NCI-H524 (cell line): ENCODE results near the gene CTBP2.
"Not testable (repeated sequence)": the region's sequence is repeated elsewhere in the genome, so short reads cannot be mapped to it uniquely, and the experiment has no call there.

ENCODE experiments used
- DNase-seq, 2 experiments: peaks; one replicate each; lab custom pipeline; 2025; lab: John Stamatoyannopoulos, UW

CTBP2 gene

DNA sequence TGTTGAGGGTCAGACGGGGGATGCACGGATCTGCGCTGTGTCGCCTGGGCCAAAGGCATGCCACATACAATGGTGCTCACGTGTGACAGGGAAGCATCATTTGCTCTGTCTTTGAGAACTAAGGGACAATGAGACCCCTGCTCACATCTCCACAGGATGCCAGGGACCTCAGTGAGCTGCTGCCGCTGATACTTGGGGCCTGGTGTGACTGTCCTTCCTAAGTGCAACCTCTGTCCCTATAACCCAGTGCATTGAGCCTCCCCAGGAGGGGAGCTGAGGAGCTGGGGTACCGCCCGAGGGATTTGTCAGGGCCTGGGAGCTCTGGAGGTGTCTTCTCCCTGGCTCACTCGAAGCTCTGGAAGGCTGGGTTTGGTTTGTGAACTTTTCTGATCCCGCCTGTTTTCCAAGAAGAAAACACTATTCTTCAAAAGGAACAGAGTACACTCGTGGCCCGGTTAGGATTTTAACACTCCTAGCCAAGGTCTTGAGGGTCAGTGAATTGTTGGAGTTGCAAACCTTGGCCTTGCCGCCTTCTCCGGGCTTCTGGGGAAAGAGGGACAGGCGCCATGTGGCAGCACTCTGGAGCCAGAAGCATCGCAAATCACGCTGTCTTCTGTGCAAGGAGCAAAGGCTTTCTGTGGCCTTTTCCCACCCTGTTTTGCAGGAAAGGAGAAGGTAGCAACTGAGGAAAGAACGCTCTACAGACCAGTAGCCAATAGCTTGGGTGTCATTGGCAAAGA, 26.2 kb upstream of the CTBP2 start:
- no peak for DNase-seq

DNA sequence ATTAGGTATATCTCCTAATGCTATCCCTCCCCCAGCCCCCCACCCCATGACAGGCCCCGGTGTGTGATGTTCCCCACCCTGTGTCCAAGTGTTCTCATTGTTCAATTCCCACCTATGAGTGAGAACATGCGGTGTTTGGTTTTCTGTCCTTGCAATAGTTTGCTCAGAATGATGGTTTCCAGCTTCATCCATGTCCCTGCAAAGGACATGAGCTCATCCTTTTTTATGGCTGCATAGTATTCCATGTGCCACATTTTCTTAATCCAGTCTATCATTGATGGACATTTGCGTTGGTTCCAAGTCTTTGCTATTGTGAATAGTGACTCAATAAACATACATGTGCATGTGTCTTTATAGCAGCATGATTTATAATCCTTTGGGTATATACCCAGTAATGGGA, 18.7 kb upstream of the CTBP2 start:
- not testable (repeated sequence) for DNase-seq

DNA sequence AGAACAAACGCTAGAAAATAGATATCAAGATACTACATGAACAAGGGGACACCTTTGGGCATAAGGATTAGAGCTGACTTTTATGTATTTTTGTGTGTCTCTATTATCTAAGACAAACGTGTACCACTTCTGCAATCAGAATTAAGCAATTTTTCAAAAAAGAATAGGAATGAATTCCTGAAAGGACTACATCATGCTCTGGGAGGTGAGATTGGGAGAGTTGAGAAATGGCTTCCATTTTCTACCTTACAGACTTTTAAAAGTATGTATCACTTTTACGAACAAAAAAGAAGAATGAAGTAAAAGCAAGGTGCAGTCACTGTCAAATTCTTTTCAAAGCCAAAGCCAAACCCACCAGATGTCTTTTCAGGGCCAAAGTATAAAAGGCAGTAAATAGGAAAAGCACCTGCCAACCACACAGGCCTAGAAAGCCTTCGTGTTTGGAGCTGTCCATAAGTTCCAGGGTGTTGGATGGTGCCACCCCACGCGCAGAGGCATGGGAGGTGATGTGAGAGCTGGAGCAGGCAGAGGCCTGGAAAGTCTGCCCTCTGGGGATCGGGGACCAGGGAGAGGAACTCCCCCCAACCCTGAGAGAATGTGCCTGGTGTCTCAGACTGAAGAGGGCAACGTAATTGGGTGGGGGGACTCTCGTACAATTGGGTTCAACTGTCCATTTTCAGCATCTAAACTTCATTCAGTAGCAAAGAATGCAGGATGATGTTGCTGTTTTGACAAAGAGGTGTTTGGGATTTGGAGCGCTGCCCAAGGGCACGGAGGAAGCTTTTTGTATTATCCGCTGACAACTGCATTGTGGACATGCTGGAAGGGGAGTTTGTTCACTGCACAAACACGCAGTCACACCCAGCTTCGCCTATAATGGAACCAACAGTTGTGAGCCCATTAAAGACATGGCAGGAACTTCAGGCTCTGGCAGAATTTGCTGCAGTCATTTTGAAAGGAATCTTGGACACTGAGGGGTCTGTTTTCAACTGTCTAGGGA, 17.6 kb upstream of the CTBP2 start:
- no peak for DNase-seq

DNA sequence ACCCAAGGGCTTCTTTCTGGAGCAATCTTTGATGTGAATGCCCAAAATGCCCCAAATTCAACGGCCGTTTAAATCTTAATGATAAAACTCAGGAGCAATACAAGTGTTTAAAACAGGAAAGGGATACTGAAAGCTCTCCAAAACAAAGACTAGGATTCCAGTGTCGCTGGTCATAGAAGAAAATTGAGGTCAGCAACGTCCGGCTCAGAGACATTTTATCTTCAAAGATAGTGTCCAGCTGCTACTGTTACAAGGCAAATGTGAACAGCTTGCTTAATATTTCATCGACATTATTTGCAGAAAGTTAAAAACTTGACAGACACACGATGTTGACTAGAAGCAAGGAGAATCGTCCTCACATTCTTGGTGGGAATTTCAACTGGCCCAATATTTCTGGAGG, 15.4 kb upstream of the CTBP2 start:
- DNase-seq = no peak

DNA sequence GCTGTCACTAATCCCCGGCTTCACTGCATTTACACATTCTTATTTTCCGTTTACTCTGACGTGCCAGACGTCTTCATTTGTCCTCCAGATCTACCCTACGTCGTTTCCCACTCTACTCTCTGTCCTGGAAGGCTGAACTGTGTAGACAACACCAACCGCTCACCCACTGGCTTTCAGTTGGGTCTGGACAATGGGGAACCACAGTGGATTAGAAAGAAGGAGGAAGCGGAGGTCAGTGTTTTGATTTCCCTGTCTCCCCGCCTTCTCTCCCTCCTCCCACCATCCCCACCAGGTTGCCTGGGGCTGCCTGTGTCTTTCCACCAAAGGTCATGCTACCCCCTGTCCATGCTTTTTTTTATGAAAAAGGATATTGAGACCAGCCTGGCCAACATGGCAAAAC, 14.0 kb upstream of the CTBP2 start:
- no peak for DNase-seq

DNA sequence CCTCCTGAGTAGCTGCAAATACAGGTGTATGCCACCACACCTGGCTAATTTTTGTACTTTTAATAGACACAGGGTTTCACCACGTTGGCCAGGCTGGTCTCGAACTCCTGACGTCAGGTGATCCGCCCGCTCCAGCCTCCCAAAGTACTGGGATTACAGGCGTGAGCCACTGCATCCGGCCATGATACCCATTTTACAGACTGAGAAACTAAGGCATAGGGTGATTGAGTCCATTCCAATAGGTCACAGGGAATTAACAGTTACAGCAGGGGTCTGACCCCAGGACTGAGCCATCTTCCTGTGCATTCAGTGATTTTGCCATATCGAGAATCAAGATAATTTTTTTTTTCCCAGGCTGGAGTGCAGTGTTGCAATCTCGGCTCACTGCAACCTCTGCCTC, 12.3 kb upstream of the CTBP2 start:
- no peak for DNase-seq

DNA sequence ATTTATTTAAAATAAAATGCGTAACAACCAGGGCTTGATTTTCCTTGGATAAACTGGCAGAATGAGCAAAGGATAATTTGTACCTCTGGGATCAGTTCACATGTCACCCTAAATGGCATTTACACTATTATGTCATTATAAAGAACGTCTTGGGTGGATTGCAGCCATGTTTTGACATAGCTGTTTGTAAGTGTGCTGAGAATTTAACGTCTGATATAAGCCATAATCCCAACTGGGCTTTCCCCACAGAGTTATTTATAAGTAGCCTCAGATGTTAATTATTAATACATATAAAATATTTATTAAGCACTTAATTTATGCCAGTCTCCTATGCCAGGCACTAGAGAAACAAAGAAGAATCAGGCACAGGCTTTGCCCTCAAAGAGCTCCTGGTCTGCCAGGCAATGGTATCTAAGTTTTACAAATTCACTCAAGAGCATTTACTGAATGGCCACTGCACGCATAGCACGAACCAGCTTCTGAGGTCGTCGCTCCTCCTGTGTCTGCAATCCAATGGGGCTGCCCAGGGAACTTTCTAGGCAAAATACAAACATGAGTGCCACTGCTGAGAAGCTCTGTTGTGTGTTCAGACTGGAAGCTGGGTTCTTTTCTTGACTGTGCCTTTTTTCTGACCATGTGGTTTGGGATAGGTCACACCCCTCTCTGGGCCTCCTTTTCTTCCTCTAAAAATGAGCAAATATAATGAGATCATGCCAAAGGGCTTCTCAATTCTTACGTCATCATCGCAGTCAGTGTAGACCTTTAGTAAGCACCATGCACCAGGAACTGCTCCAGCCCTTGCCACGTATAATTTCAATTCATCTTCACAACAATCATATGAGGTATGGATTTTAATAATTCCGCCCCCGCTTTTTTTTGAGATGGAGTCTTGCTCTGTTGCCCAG, 11.3 kb upstream of the CTBP2 start:
- no peak for DNase-seq

DNA sequence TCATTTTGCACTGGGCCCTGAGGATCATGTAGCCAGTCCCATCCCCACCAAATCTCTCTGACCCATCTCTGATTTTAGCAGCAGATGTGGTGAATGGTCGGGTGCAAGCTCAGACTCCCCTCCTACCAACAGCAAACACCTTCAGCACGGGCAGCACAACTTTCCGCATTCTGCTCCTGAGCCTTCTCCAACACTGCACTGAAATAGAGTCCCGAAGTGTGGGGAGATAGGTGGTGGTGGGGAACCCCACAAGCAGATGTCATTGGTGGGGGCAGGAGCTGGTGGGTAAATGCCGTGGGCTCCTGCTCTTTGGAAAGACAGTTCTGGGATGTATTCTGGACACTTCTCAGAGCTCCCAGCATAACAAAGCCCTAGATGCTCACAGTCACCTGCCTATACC, 9.6 kb upstream of the CTBP2 start:
- DNase-seq = no peak

DNA sequence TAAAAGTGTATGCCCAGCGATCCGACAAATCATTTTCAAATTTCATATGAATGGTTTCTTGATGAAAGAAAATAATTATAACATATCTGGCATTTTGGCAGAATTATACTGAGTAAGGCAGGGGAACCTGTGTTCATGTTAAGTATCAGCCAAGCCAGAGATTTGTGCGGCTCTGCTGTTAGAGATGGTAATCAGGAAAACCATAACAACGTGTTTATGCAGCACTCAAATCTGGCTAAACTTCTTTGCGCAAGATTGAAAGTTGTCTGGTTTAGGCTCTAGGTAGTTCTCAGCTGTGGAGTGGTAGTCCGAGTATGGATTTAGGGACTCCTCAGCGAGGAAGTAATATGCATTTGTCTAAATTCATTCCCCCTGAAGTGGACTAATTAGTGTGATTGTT, 8.9 kb upstream of the CTBP2 start:
- DNase-seq = no peak

DNA sequence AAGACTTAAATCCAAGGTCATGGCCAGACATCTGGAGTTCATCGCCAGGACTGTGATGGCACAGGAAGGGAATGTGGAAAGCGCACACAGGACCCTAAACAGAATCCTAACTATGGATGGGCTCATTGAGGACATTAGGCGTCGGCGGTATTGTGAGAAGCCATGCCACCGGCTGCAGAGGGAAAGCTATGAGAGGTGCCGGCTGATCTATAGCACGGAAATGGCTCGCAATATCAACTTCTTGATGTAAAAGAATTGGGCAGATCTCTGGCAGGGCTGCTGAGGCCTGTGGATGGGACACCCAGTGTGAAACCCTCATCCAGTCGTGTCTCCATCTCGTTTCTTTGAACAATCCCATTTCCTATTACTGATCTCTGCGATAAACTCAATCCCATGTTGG, 6.3 kb upstream of the CTBP2 start:
- DNase-seq = no peak

DNA sequence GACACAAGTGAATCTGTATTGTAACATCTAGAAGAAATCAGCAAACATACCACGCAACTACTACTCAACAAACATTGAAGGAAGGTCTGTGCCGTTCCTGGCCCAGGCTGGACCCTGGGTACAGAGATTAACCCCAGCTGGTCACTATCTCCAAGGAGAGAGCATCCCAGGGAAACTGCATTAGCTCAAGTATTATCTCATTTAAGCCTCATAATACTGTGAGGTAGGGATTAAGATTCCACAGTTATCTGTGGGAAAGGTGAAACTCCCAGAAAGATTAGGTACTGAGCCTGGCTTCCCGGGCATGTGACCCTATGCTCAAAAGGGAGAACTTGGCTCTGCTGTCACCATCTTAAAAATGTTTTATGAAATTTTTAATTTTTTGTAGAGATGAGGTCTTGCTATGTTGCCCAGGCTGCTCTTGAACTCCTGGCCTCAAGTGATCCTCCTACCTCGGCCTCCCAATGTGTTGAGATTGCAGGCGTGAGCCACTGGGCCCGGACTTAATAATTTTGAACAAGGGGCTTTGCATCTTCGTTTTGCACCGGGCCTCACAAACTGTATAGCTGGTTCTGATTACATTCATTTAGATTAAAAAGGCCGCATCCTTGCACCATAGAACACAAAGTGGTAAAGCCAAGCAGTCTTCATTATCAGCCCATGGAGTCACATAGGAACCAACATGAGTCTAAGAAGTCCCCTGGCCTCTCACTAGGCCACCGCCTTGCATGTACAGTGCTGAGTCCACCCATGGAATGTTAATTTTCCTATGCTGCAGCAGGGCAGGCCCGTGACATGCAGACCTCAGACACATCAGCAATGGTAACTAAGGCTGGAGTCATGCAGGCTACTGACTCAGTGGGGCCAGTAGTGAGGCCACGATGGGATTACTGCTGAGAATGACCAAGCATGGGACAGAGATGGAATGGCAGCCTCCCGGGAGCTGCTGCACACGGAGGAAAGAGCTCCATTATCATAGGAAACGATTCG, 5.5 kb upstream of the CTBP2 start:
- DNase-seq = no peak

DNA sequence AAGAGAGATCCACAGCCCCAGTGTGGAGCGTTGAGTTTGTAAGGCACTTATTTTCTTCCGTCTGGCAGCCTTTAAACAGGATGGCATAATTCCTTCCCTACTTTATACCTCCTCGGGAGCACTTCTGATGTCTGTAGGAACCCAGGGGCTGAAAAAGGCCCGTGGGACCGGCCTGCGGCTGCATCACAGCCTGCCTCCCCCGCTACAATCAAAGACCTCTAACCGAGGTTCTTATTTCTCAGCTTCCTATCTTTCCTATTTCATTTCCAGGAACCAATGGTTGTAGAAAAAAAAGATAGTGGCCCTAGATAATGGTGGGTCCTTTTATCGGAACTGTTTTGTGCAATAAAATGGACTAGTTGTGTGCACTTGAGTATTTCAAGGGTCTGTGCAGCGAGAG, 4.1 kb upstream of the CTBP2 start:
- no peak for DNase-seq

DNA sequence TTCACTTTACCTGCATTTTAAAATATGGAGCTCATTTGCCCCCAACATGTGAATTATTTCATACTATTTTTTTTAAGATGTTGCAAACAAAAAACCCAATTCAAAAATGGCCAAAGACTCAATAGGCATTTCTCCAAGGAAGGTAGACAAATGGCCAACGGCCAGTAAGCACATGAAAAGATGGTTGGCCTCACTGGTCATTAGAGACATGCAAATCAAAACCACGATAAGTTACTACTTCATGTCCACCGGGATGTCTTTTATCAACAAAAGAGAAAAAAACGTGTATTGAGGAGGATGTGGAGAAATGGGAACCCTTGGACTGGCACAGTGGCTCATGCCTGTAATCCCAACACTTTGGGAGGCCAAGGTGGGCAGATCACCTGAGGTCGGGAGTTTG, 3.4 kb upstream of the CTBP2 start:
- DNase-seq = no peak

DNA sequence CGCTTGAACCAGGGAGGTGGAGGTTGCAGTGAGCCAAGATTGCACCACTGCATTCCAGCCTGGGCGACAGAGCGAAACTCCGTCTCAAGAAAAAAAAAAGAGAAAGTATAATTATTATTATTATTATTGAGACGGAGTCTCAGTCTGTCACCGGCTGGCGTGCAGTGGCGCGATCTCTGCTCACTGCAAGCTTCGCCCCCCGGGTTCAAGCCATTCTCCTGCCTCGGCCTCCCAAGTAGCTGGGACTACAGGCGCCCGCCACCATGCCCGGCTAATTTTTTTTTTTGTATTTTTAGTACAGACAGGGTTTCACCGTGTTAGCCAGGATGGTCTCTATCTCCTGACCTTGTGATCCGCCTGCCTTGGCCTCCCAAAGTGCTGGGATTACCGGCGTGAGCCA, 2.9 kb upstream of the CTBP2 start:
- not testable (repeated sequence) for DNase-seq

DNA sequence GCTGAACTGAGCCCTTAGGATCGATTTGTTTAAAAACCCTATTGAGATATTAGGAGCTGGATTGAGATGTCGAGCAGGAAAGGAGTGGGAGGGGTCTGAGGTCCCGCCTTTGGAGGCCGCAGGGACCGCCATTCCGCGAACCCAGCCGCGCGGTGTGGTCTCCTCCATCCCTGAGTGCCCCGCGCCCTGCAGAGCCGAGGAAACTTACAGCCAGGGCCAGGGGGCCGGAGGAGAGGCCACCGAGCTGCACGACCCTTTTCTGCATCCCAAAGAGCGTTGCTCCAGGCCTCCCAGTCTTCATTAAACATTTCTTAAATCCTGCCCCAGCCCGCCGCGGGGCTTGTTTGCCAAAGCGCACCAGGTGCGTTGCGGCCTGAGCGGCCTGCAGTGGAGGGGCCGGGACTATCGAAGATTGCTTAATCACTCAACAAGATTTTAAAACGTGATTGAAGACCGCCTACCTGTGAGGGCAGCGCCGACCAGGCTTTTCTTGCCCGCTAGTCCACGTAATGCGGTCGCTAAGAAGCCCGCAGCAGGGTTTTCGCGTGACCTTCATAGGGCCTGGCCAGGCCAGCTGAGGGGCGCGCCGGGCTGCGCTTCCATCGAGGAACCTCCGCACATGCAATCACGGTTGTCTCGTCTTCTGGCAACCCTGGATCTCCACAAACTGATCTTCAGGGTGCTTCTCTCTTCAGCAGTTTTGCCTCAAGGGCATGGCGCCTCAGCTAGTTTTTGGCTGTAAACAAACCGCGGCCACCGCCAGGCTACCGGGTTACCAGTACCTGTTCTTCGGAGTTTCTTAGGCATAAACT, 2.0 kb upstream of the CTBP2 start:
- no peak for DNase-seq

DNA sequence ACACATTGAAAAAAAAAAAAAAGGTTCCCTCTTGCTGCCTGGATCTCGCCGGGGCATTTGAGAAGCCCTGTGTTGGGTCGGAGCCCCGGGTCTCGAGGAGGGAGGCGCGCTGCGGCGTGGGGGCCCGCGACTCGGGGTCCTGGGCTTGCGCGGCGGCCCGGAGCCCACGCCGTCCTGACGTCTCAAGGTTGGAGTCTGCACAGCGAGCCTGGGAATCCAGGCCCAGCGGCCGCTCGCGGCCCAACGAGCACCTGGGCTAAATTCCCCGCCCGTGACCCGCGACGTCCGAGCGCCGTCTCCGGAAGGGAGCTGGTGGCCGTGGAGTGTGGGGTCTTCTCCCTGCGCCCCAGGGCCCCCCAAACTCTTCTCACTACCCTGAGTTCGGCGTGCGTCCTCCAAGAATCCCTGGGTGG, 1.4 kb upstream of the CTBP2 start:
- DNase-seq = no peak

DNA sequence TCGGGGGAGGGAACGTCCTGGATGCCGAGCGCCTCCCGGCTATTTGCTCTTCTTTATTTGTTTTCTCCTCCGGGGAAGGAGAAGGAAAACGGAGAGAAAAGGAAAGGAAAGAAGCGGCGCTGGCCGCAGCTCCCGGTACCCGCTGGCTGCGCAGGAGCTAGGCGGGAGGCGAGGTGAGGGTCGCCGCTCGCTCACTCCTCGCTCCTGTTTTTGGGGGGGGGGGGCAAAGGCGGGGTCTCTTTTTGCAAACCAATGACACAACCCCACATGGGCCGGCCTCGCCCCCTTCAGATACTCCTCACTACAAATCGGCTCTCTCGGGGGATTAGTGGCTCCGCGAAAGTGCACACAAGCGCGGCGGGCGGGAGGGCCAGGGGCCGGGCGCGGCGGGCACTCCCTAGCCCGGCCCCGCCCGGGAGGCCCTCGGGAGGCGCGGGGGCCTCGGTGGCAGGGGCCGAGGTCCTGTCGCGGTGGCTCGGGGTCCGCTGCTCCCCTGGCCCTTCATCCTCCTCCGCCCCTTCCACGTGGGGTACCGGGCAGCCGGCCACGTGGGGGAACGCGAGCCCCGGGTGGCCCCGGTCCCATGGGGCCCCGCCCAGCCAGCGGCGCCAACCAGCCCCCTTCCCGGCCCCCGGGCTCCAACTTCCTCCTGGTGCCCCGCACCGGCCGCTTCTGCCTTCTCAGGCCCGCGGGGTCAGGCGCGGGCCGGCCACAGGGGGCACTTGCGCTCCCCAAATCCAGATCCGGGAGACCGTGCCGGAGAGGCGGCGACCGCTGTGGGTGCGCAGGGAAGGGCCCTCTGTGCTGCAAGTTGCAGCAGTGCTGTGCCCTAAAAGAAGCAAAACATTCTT, 718 bp upstream of the CTBP2 start:
- peak; percentile 63 to 82 for DNase-seq

DNA sequence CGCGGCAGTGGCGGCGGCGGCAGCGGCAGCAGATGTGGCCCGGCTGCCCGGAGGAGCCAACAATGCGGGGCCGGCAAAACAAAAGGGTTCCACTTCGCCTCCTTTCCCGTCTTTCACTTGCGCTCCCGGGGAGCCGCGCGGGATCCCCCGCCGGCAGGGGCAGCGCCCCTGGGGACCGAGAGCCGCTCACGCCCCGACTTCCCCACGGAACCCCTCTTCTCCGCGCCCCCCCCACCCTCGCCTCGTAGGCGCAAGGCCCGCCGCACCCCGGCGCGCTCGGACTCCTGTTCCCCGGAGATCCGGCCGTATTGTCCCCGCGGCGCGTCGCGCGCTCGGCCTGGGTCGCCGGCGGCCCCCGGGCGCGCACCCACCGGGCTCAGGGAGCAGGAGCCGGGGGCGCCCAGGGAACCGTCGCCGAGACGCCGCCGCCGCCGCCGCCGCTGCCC, 854 bp downstream of the CTBP2 start:
- DNase-seq = no peak
